ENCODE results near the gene AFAP1L2.

AFAP1L2 gene

DNA sequence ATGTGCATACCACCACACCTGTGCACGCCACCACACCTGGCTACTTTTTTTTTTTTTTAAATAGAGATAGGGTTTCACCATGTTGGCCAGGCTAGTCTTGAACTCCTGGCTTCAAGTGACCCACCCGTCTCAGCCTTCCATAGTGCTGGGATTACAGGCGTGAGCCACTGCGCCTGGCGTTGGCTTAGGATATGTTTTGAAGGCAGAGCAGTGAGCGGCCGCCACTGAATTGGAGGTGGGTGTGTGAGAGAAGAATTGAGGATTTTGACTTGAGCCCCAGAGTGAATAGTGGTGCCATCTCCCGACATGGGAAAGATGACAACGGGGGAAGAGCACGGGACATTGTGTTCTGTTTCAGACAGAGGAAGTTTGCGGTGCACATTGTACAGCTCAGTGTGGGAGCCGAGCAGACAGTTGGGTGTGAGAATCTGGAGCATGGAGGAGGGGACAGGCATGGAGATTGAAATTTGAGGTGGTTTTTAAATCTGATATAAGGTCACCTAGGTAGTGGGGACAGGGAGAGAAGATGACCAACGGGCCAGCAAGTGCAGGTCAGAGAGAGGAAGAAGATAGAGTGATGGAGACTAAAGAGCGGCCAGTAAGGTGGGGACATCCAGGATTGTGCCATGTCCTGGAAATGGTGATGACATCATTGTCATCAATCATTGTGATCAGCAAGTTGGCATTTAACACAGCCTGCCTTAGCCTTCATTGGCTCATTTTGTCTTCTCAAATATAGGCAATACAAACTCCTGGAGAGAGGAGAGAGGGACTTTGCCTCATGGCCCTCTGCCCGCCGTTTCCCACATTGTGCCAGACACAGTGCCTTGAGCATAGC, 129.5 kb downstream of the AFAP1L2 start:
- DNase-seq (ENCODE audit: low spot score) = no peak
- TF ChIP-seq, protein P1, sequence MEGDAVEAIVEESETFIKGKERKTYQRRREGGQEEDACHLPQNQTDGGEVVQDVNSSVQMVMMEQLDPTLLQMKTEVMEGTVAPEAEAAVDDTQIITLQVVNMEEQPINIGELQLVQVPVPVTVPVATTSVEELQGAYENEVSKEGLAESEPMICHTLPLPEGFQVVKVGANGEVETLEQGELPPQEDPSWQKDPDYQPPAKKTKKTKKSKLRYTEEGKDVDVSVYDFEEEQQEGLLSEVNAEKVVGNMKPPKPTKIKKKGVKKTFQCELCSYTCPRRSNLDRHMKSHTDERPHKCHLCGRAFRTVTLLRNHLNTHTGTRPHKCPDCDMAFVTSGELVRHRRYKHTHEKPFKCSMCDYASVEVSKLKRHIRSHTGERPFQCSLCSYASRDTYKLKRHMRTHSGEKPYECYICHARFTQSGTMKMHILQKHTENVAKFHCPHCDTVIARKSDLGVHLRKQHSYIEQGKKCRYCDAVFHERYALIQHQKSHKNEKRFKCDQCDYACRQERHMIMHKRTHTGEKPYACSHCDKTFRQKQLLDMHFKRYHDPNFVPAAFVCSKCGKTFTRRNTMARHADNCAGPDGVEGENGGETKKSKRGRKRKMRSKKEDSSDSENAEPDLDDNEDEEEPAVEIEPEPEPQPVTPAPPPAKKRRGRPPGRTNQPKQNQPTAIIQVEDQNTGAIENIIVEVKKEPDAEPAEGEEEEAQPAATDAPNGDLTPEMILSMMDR (IDR thresholded peaks at IDR 0.05) = no peak
- Histone ChIP-seq H3K4me3 (no peak overlapping the region), H3K27ac (no peak overlapping the region)

DNA sequence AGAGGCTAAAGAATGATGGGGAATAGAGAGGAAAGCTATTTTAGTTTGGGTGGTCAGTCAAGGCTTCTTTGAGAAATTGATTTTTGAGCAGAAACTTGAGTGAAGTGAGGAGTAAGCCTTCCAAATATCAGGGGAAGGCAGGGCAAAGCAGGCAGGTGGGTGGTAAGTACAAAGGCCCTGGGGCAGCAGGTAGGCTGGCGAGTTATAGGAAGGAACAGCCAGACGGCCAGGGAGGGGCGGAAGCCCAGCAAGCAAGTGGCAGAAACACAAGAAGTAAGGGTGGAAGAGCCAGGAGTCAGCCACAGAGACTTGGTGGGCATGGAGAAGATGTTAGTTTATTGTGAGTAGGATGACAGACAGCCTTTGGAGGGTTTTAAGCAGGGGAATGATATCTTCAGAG, 130.4 kb downstream of the AFAP1L2 start:
- Histone ChIP-seq H3K4me3 (no peak overlapping the region), H3K27ac (no peak overlapping the region)
- TF ChIP-seq, protein P1 (IDR thresholded peaks at IDR 0.05) = no peak
- peak; percentile 45 for DNase-seq (ENCODE audit: low spot score)

DNA sequence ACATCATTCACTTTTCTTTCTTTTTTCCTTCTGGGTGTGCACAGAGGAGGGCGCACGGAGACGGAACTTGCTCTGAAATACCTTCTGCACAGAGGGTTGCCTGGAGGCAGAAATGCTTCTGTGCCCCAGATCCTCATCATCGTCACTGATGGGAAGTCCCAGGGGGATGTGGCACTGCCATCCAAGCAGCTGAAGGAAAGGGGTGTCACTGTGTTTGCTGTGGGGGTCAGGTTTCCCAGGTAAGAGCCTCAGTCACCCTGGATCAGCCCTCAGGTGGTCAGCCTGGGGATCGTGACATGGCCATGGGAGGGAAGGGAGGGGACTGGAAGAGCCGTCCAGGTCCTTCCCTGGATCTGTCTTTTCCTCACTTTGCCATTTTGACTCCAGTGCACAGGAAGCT, 131.6 kb downstream of the AFAP1L2 start:
- H3K4me3 ChIP-seq = no peak overlapping the region
- no peak for DNase-seq (ENCODE audit: low spot score)
- TF ChIP-seq, protein P1 (IDR thresholded peaks at IDR 0.05) = no peak
- H3K27ac ChIP-seq = no peak overlapping the region

DNA sequence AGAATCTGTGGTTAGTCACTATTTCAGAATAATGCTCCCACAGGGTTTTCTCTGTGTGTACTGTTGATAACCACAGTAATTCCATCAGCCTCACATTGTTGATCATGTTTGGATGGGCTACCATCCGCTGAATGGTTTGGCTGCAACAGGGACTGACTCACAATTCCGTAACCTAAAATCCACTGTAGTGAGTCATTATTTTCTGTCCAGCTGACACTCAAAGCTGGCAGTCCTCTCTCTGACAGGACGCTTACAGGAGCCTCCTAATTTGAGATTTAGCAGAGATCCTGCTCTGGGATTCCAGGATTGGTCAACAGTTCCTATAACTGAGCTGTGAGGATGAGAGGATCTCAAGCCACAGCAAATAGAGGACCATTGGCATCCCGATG, 132.5 kb downstream of the AFAP1L2 start:
- no peak for DNase-seq (ENCODE audit: low spot score)
- peak overlapping the region in 1 of 2 donors; percentile 12 for H3K27ac ChIP-seq
- H3K4me3 ChIP-seq = no peak overlapping the region
- TF ChIP-seq, protein P1 (IDR thresholded peaks at IDR 0.05) = no peak

DNA sequence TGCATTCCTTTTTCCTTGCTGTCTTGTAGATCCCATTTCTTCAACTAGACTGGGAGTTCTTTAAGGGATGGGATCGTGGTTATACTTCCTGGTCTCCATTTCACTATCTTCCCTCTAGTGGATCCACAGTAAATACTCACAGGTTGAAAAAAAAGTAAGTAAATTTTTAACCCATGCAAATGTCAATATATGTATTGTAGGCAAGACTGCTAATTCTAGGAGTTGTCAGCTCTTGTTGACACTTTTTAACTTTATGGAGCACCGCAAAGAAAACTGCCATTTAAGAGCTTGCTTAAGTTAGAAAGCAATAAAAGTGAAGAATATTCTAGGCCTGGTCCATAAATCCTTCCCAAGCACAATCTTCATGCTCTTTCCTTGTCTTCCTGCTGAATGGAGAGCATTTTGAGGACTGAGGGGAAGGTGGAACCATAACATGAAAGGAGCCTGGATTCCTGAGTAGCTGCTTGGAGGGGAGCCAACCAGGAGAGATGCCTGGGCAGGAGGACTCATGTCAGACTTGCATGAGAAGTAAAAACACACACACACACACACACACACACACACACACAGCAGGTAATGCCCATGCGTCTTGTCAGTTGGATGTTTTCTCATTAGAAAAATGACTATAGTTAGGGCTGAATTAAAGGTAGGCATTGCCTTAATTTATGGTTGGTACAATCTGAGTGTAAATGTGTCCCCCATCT, 133.1 kb downstream of the AFAP1L2 start:
- no peak for DNase-seq (ENCODE audit: low spot score)
- TF ChIP-seq, protein P1 (IDR thresholded peaks at IDR 0.05) = no peak
- Histone ChIP-seq H3K27ac (no peak overlapping the region), H3K4me3 (no peak overlapping the region)

DNA sequence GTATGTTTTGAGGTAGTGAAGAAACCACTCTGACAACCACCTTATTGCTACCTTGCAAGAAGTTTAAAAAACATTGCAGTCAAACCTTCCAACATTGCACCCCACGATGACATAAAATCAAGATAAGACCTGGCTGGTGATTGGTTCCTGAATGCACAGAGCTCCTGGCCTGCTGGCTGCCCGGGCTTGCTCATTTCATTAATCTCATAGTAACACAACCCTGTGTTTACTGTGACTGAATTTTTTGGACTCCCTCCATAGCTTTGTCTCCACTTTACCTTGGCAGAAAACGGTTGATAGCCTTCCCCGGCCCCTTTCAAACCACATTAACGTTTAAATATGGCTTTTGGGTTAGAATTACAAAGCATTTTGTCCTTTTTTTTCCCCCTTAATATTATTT, 137.8 kb downstream of the AFAP1L2 start:
- Histone ChIP-seq H3K27ac (no peak overlapping the region), H3K4me3 (no peak overlapping the region)
- DNase-seq (ENCODE audit: low spot score) = no peak
- TF ChIP-seq, protein P1 (IDR thresholded peaks at IDR 0.05) = no peak
